ENCODE measurements around the gene AKIP1.
"Not testable (repeated sequence)": the region's sequence is repeated elsewhere in the genome, so short reads cannot be mapped to it uniquely, and the experiment has no call there.

AKIP1 gene, protein sequence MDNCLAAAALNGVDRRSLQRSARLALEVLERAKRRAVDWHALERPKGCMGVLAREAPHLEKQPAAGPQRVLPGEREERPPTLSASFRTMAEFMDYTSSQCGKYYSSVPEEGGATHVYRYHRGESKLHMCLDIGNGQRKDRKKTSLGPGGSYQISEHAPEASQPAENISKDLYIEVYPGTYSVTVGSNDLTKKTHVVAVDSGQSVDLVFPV

DNA sequence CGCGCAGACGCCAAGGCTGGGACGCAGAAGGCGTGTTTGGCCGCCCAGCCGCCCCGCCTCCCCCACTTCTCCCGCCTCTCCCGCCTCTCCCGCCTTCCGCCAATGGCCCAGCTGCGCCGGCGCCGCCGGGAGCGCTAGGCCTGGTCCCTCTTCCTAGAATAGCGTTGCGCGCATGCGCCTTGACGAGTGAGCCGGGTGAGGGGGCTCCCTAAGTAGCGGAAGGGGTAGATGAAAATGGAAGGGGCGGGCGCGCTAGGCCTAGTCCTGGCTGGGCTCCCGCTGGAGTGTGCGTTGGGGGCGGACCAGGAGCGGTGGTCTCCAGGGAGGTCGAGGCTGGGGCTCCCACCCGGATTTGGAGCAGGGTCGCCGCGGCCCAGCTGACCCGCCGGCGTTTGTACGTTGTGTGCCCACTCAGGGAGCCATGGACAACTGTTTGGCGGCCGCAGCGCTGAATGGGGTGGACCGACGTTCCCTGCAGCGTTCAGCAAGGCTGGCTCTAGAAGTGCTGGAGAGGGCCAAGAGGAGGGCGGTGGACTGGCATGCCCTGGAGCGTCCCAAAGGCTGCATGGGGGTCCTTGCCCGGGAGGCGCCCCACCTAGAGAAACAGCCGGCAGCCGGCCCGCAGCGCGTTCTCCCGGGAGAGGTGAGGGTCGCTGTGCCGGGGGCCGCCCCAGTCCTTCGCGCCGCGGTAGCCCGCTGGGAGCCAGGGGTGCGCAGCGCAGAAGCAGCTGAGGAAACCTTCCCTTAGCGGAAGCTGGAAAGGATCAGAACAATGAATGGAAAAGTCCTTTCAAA lies at the start of gene AKIP1:
Gene AKIP1 (plus strand): TSS at position 161 of the 795 bp plus-strand sequence. CDS start 261 bp downstream, at position 422.
- DNase-seq (ENCODE audit: low read depth) = peak; percentile 96

DNA sequence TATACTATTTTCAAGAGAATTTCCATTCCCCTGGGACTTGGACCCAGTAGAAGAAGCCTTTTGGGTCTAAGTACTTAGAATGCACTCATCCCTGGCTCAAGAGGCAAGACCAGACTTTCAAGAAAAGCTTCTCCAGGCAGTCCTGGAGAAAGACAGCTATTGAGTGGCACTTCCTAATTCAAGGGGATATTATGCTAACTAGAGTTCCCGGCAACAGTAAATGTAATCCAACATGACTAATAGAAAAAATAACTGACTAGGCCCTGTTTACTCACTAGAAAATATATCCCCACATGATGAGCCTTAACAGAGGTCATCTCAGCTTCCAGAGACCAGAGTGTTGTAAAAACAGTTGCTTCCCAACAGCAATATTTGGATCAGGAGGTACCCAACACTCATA lies 47.2 kb upstream of the AKIP1 start:
- peak; percentile 64 for DNase-seq (ENCODE audit: low read depth)

DNA sequence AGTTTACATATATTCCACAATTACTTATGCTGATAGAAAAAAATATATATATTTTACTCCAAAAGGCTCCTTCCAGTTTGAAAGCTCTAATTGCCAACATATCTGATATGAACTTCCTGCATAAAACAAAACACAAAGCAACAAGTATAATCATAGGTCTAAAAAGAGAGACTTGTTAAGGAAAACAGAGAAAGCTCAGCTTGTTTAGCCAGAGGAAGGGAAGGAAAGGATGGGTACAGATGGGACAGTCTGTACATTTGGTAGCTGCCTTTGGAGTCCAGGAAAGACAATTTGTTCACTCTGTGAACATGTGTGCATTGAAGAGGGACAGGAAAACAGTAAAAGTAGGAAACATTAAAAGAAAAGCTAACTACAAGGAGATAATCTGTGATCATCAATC lies 45.7 kb upstream of the AKIP1 start:
- DNase-seq (ENCODE audit: low read depth) = no peak

DNA sequence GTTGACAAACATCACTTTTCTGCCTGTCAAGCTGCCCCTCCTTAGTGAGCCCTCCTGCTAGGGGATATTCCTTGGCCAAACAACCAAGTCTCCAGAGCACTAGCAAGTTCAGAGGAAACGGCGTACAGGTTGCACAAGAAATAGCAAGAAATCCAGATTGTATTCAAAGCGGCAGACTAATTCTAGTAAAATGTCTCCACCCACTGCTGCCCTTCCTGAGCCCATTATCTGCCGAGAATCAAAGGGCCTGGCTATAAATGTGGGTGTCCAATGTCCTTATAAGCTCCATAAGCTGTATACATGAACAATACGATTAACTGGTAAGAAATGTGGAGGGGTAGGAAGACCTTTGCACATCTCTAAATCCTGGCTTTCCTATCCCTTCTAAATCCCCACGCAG lies 44.0 kb upstream of the AKIP1 start:
- DNase-seq (ENCODE audit: low read depth) = peak; percentile 56

DNA sequence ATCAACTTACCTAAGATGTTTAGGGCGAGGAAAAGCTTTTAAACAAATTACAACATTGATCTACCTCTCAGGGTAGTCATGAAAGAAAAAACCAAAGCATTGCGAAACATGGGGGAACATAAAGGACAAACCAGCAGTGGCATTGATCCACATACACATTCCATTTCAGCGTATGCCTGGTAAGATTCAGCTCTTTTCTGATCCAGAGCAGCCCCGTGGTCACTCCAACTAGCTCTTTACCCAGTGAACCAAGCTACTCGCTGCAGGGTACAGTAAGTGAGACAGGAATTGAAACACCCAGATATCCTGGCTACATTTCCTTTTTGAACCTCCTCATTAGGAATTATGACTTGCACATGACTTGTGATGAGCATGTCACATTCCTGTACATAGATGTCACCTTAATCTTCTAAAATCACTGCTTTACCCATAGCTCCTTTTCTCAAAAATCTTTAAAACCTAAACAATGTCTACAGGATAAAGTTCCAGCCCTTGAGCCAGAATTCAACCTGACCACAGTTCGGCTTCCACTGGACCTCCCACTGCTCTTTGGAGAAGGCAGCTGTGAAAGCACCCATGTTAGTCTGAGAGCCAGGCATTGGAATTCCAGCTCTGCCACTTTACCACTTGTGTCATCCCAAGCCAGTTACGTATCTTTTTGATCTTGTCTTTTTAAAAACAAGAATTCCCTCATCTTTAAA lies 42.9 kb upstream of the AKIP1 start:
- peak; percentile 51 for DNase-seq (ENCODE audit: low read depth)

DNA sequence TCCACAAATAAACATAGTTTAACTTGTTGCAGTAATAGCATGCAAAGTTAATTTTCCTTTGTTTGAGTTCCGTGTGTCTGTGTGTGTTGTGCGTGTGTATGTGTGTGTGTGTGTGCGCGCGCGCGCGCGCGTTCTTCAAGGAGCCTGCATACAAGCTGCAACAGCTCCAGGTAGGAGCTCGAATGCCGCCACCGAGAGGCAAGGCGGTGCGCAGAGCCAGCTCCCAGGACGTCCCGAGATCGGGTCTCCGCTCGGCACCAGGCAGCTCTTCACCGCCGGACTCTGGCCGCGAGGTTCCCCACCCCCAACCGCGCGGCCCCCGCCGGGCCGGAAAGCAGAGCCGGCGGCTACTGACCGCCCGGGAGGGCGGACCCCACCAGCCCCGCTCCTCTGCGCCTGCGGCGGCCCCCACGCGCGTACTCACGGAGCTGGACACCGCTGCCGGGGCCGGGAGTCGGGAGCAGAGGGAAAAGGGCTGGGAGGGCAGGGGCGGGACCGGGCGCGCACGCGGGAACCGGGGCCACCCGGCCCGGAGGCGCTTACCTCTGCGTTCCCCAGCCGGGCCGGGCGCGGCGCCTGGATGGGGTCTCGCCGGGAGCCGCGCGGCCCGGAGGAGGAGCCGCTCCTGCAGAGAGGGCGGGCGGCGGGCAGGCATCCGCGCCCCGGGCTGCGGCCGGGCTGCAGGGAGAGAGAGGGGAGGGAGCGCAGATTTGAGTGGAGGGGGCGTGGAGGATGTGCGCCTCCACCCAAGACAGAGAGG lies 40.4 kb upstream of the AKIP1 start:
- DNase-seq (ENCODE audit: low read depth) = peak; percentile 69

DNA sequence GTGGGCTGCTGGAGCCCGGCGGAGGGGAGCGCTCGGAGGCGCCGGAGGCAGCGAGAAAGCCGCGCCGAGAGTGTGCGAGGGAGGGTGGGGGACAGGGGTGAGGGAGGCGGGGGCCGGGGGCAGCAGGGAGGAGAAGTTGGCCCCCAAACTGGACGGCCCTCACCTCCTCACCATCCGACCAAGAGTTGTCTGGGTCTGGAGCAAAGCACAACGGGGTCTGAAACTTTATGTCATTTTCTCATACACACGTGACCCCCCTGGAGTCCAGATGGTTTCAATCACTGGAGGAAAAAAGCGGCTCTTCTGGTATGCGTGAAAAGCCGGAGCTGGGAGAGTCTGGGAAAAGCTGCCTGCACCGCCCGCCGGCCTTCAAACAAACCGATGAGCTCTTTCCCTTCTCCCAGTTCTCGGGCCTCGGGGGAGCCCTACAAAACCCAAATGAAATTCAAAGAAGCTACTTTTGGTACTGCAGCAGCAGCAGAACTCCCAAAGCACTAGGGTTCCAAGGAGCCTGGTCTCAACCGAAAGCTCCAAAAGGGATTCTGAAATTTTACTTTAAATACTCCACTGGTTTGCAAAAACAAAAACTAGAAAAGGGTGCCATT lies 39.7 kb upstream of the AKIP1 start:
- peak; percentile 88 for DNase-seq (ENCODE audit: low read depth)

DNA sequence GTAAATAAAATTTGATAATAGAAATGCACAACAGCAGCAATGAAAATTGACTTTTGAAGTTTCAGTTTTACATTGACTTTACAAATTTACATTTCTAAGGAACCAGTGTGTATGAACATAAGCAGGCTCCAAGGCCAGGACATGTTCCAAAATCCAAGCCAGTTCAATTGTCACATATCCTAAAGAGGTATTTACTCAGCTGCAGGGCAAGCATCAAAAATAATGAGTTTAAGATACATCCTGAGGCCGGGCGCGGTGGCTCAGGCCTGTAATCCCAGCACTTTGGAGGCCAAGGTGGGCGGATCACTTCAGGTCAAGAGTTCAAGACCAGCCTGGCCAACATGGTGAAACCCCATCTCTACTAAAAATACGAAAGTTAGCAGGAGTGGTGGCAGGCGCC lies 39.0 kb upstream of the AKIP1 start:
- DNase-seq (ENCODE audit: low read depth) = no peak

DNA sequence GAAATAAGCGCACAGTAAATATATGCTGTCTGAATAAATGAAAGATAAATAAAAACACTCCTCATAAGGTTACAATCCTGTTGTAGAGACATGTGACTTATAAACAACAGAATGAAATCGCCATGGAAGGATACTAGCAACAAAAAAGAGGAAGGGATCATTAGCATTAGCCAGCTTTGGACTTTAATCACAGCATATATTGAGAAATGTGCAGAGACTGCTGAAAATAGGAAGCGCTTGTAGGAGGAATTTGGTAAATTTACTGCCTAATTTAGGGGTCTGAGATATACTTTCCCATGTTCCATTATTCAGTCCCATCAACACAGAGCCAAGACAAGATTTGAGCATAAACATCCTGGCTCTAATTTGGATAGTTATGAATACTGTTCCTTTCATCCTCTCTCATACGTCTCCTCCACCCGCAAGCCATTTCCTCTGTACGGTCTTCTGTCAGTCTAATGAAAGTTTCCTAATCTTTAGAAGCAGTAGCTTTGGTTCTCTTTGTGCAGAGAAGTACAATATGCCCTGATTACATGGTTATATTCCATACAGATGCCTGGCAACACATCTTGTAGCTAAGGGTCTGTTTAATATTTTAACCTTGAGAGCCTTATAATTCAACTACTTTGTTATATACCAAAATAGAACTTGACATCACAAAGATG lies 37.1 kb upstream of the AKIP1 start:
- DNase-seq (ENCODE audit: low read depth) = no peak

DNA sequence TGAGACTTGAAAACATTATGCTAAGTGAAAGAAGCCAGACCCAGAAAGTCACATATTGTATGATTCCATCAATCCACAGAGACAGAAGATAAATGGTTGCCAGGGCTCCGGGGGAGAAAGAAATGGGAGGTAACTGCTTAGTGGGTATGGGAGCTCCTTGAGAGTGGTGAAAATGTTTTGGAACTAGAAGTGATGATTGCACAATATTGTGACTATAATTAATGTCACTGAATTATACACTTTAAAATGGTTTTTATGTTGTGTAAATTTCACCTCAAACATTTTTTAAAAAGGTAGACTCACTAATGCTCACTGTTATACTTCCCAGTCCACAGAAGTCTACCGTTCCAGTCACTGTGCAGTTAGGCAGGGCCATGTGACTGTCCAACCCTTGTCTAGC lies 32.2 kb upstream of the AKIP1 start:
- DNase-seq (ENCODE audit: low read depth) = no peak

DNA sequence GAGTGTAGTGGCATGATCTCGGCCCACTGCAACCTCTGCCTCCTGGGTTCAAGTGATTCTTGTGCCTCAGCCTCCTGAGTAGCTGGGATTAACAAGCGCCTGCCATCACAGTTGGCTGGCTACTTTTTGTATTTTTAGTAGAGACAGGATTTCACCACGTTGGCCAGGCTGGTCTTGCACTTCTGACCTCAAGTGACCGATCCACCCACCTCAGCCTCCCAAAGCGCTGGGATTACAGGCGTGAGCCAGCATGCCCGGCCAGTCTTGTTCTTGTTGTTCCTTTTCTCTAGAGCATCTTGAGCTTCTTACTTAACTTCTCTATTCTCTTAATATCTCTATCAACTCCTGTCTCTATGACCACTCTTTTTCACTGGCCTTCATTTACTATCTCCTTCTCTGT lies 29.4 kb upstream of the AKIP1 start:
- DNase-seq (ENCODE audit: low read depth) = not testable (repeated sequence)

DNA sequence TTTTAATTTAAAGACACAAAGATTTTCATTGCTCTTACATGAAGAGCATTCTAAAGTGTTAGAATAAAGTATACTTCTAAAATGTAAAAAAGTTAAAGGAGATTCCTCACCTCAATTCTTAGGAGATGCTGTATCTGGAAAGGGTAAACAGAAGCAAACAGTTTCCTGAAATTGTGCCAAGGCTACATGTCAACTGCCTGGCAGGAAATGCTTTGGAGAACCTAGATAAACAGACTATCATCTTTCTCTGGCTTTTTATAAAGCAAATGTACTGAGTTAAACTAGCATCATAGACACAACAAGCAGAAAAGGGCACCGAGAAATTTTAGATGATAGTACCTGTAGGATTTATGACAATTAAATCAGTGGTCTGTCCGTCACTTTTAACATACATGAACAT lies 24.7 kb upstream of the AKIP1 start:
- no peak for DNase-seq (ENCODE audit: low read depth)

DNA sequence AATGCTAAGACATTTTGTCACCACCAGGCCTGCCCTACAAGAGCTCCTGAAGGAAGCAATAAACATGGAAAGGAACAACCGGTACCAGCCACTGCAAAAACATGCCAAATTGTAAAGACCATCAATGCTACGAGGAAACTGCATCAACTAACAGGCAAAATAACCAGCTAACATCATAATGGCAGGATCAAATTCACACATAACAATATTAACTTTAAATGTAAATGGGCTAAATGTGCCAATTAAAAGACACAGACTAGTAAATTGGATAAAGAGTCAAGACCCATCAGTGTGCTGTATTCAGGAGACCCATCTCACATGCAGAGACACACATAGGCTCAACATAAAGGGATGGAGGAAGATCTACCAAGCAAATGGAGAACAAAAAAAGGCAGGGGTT lies 19.8 kb upstream of the AKIP1 start:
- DNase-seq (ENCODE audit: low read depth) = not testable (repeated sequence)

DNA sequence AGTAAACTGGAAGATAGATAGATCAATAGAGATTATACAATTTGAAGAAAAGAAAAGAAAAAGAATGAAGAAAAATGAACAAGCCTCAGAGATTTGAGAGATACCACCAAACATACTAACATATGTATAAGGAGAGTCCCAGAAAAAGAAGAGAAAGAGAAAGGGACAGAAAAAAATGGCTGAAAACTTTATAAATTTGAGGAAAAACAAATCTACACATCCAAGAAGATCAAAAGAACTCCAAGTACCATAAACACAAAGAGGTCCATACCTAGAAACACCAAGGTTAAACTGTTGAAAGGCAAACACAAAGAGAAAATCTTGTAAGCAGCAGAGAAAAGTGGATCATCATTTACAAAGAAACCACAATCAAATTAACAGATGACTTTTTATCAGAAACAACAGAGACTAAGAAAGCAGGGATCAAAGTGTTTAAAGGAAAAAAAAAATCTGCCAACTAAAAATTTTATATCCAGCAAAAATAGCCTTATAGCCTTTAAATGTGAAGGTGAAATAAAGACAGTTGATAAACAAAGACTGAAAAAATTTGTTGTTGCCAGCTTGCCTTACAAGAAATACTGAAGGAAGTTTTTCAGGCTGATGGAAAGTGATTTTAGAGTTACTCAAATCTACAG lies 11.8 kb upstream of the AKIP1 start:
- DNase-seq (ENCODE audit: low read depth) = no peak

DNA sequence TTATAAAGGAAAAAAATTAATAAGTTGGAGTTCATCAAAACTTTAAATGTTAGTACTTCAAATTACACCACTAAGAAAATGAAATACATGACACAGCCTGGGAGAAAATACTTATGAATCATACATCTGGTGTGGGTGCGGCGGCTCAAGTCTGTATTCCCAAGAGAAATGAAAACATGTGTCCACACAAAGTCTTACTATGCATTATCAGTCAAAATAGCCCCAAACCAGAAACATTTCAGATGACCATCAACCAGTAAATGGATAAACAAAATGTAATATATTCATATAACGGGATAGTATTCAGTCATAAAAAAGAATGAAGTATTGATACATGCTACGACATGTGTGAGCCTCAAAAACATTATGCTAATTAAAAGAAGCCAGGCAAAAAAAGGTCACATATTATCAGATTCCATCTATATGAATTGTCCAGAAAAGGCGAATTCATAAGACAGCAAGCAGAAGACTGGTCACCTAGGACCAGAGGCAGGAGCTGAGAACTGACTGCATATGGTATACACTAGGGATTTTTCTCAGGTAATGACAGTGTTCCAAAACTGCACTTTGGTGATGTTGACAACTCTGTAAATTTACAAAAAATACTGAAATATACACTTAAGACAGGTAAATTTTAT lies 5.3 kb upstream of the AKIP1 start:
- DNase-seq (ENCODE audit: low read depth) = peak; percentile 85

DNA sequence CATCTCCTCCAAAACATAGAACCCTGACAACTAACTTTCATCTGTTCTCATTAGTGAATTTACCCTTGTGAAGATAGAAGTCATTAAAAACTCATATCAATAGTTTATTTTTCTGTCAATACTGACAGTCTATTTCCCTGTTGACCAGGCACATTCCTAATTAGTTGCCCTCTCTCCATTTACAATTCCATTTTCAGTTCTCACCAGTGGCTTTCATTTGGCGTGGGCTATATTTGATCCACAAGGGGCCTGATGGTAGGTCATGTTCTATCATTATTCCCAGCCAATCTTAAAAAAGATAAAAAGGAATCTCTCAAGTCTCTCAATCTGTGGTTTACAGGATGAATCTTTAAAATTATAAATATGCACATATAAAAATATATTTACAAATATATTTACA lies 3.9 kb upstream of the AKIP1 start:
- no peak for DNase-seq (ENCODE audit: low read depth)

DNA sequence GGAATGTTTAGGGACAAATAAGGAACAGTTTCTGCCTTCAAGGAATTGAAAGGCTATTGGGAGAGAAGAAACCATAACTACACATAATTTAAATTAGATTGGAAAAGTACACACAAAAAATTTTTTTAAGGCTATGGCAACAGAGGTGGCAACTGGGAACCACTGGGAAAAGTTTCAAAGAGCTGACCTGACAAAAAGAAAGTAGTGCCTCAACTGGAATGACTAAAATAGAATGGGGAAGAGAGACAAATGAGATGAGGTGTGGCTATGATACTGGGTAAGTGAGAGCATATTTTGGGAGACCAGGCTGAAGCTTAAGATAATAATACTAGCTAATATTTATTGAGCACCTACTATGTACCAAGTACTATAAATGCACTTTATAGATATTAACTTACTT lies 2.9 kb upstream of the AKIP1 start:
- no peak for DNase-seq (ENCODE audit: low read depth)

DNA sequence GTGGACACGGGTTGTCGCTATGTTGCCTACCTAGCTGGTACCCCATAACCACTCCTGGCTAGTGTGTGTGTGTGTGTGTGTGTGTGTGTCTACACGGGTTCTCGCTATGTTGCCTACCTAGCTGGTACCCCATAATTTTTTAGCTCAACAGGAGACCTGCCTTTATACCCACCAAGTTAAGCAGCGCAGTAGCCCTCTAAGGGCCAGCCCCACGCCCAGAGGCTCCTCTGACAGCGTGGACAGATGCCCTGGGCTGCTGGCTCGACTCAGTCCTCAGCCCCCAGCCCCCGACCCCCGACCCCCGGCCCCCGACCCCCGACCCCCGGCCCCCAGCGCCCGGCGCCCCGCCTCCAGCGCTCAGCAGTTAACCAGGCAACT lies 351 bp upstream of the AKIP1 start:
- DNase-seq (ENCODE audit: low read depth) = no peak

DNA sequence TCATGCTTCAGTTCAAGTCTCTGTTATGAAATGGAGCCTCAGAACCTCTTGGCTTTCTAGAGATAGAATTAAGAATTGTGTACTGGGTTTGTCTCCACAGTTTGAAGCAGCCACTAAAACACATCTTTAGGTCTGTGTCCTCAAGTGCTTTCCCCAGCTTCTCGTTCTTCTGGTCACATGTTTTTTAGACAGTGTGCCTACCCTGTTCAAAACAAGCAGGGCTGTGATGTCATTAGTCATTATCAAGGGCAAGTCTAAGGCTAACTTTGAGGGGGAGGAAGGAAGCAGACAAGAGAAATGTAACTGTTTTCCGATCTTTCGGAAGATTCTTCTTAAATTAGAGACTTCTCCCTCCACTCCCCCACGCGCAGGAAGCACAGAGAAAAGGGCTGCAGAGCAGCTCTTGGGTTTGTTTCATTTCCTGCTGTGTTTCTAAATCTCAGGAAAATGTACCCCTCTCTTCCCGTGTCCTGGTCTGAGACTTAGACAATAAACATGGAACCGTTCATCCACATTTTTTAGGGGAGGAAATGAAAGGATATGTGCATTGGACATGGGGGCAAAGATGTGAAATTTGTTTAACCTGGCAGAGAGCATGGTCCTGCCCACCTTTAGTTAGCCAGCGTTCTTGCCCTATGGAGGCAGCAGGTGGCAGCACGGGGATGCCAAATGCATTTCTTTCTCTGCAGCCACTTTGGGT lies 3.1 kb downstream of the AKIP1 start:
- peak; percentile 59 for DNase-seq (ENCODE audit: low read depth)

DNA sequence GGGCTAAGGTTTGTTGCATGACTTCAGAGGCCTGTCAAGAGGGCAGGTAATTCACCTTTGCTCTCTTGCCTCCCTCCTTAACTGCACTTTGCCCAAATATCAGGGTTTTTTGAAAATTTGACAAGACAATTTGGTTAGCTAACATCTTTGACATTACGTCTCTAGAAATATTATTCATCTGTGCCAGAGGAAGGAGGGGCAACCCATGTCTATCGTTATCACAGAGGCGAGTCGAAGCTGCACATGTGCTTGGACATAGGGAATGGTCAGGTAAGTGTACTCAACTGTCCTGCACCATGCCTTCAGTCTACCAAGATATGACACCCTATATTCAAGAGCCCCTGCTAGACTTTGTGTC lies 3.7 kb downstream of the AKIP1 start:
- DNase-seq (ENCODE audit: low read depth) = no peak
